ENCODE results near the gene BHLHE40. TPM values are rescaled to one million over a fixed set of nuclear protein-coding genes. Genes with fewer than 3 reads are reported as not detected.

Gene BHLHE40
- total RNA-seq, 2 experiments from 2014 or later: 258 to 273 TPM

DNA sequence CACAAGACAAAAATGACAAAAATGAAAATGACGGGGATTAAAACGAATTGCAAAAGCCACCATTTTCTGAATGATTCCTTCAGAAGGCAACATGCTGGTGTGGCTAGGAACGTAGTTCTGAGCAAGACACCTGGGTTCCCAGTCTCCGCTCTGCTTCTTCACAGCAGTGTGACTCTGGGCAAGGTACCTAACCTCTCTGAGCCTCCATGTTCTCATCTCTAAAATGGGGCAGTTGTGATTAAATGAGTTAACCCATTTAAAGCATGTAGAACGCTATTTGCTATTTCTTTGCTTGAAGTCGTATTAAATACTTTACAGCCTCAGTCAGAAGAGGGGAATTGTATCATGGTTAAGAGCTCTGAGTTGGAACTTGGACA lies 23.6 kb downstream of the BHLHE40 start:
- POLR2A ChIA-PET: no interaction called here

DNA sequence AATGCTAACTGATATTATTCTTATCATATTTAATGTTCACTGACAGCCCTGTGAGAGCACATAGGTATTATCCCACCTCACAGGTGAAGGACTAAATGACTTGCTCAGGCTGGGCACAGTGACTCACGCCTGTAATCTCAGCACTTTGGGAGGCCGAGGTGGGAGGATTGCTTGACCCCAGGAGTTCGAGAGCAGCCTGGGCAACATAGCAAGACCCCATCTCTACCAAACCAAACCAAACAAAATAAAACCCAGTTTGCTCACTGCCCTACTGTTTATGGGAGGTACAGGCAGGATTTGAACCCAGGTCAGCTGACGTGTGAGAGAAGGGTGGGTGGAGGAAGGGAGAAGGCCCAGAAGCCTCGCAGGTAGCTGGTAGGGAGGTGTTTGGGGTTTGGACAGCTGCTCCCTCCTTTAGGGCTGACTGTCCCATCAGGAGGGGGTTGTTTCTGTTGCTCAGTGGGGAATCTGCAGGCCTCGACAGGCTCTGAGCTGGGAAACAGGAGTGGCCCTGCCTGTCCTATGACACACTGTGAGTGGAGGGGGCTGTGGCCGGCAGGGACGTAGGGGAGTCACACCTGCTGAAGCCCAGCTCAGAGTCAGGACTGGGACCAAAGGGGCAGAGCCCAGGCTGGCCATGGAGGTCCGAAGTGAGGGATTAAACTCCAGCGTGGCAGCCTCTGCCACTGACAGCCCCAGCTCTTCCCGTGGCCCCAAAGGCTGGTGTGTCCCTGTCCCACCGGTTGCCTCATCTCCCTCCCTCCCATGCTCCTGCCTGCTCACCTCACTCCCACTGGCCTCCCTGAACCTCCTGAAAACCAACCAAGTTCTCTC lies 25.3 kb downstream of the BHLHE40 start:
- Mint-ChIP-seq H3K27me3 (no peaks in the 10 kb centered on the region), H3K4me1 (peaks cover 43% of the 10 kb centered on the region), H3K36me3 (ENCODE audit: low read depth) (no peaks in the 10 kb centered on the region), H3K27ac (peak overlapping the region; percentile 39), H3K9me3 (ENCODE audit: low read depth) (no peaks in the 10 kb centered on the region), H3K4me3 (no peak overlapping the region)
- intact Hi-C loops (cut with DNase I, micrococcal nuclease): no loop called here
- DNase-seq (no peak), ATAC-seq (no peak)
- ChIA-PET CTCF (interaction anchor here (1.2 kb wide), 1 partner anchor 24 kb away, joined by 4 read pairs; no protein-coding TSS in a partner anchor), POLR2A (interaction anchor here (1.0 kb wide), 1 partner anchor 17 kb away, joined by 6 read pairs; no protein-coding TSS in a partner anchor)

More for the DNA sequence above, 23.6 kb downstream of the BHLHE40 start:
- ATAC-seq (no peak), DNase-seq (no peak)
- CTCF ChIA-PET: interaction anchor here (0.6 to 1.2 kb wide), 3 partner anchors 19 to 291 kb away, joined by 3 to 4 read pairs (median 3); no protein-coding TSS in a partner anchor
- Mint-ChIP-seq H3K36me3 (ENCODE audit: low read depth) (no peaks in the 10 kb centered on the region), H3K9me3 (ENCODE audit: low read depth) (no peaks in the 10 kb centered on the region), H3K27me3 (no peaks in the 10 kb centered on the region), H3K4me1 (peaks cover 40% of the 10 kb centered on the region), H3K4me3 (no peak overlapping the region), H3K27ac (peak overlapping the region; percentile 84)
- intact Hi-C loops (cut with DNase I, micrococcal nuclease): loop anchor here (1.0 kb wide), 2 partner anchors 17 to 19 kb away; no protein-coding TSS in a partner anchor

DNA sequence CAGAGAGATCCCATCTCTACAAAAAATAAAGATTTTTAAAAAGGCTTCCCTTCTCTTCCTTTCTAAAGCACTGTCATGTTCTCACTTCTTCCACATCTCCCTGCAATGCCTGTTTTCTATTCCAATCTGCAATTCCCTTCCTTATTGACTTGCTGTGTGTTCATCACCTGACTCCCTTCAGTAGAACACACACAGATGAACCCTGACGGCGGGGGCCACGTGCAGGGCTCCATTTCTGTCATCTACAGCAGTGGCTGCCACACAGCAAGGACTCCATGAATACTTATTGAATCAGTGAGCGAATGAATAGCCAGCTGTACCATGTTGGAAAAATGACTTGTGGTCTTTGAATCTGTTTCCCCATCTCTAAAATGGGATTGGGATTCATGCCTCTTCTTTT lies 26.1 kb downstream of the BHLHE40 start:
- Mint-ChIP-seq H3K4me3 (no peak overlapping the region), H3K36me3 (ENCODE audit: low read depth) (no peaks in the 10 kb centered on the region), H3K27me3 (no peaks in the 10 kb centered on the region), H3K9me3 (ENCODE audit: low read depth) (no peaks in the 10 kb centered on the region), H3K27ac (peak overlapping the region; percentile 39), H3K4me1 (peaks cover 43% of the 10 kb centered on the region)
- intact Hi-C loops (cut with DNase I, micrococcal nuclease): no loop called here
- DNase-seq: no peak
- CTCF ChIA-PET: interaction anchor here (1.2 kb wide), 1 partner anchor 25 kb away, joined by 4 read pairs; no protein-coding TSS in a partner anchor
- POLR2A ChIA-PET: interaction anchor here (1.0 kb wide), 1 partner anchor 17 kb away, joined by 6 read pairs; no protein-coding TSS in a partner anchor
- no peak for ATAC-seq

DNA sequence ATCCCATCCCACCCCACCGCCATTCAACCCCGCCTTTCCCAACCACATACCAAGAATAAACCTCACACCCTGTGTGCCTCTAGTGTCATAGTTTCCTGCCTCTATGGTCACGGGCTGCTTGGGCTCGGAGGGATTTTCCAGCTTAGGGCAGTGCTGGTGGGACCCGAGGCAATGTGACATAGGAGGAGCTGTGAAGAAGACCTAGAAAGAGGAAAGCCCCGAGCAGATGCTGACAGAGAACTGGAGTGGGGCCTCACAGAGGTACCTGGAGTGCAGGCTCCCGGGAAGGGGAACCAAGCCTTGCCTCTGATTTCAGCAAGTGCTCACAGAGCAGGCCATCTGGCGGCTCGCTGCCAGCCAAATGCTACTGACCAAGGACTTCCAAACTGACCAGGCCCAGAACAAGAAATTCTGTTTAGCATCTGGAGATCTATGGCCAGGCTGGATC lies 27.5 kb downstream of the BHLHE40 start:
- H3K4me1 Mint-ChIP-seq: peaks cover 49% of the 10 kb centered on the region
- peak; percentile 90 for DNase-seq

DNA sequence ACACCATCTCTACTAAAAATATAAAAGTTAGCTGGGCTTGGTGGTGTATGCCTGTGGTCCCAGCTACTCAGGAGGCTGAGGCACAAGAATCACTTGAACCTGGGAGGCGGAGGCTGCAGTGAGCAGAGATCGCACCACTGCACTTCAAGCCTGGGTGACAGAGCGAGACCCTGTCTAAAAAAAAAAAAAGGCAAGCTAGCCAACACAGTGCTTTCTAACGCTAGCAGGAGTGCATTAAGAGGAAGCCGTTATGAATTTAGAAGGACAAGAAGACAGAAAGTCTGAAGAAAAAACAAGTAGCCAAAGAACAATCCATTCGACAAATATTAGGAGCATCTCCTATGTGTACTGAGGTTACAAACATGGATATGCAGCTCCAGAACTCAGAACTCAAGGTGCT lies 28.6 kb downstream of the BHLHE40 start:
- Mint-ChIP-seq H3K4me1 (peaks cover 46% of the 10 kb centered on the region), H3K36me3 (ENCODE audit: low read depth) (no peaks in the 10 kb centered on the region), H3K9me3 (ENCODE audit: low read depth) (no peaks in the 10 kb centered on the region), H3K4me3 (no peak overlapping the region), H3K27ac (no peak overlapping the region), H3K27me3 (peaks cover 12% of the 10 kb centered on the region)
- intact Hi-C loops (cut with DNase I, micrococcal nuclease): loop anchor here (1.0 to 2.0 kb wide), 2 partner anchors 11 to 23 kb away; no protein-coding TSS in a partner anchor
- DNase-seq (no peak), ATAC-seq (no peak)
- ChIA-PET POLR2A (interaction anchor here (0.8 kb wide), 1 partner anchor 21 kb away, joined by 3 read pairs; no protein-coding TSS in a partner anchor), CTCF (interaction anchor here (0.6 to 3.0 kb wide), 10 partner anchors 9 to 296 kb away, joined by 3 to 13 read pairs (median 4); partner anchors contain the start of gene BHLHE40)

More for the DNA sequence above, 27.5 kb downstream of the BHLHE40 start:
- peaks cover 6% of the 10 kb centered on the region for H3K27me3 Mint-ChIP-seq
- no peaks in the 10 kb centered on the region for H3K36me3 Mint-ChIP-seq (ENCODE audit: low read depth)
- ATAC-seq: peak; percentile 94
- H3K4me3 Mint-ChIP-seq: peak overlapping the region; percentile 37
- intact Hi-C loops (cut with DNase I, micrococcal nuclease): loop anchor here (1.0 to 2.0 kb wide), 6 partner anchors 13 to 27 kb away; partner anchors contain the start of gene BHLHE40 (in 1 of the 2)
- H3K9me3 Mint-ChIP-seq (ENCODE audit: low read depth): no peaks in the 10 kb centered on the region
- POLR2A ChIA-PET: interaction anchor here (0.6 to 1.2 kb wide), 5 partner anchors 15 to 28 kb away, joined by 3 to 5 read pairs (median 3); partner anchors contain the start of gene BHLHE40
- CTCF ChIA-PET: interaction anchor here (1.1 to 3.0 kb wide), 5 partner anchors 10 to 30 kb away, joined by 3 to 13 read pairs (median 6); partner anchors contain the start of gene BHLHE40
- H3K27ac Mint-ChIP-seq: peak overlapping the region; percentile 90

DNA sequence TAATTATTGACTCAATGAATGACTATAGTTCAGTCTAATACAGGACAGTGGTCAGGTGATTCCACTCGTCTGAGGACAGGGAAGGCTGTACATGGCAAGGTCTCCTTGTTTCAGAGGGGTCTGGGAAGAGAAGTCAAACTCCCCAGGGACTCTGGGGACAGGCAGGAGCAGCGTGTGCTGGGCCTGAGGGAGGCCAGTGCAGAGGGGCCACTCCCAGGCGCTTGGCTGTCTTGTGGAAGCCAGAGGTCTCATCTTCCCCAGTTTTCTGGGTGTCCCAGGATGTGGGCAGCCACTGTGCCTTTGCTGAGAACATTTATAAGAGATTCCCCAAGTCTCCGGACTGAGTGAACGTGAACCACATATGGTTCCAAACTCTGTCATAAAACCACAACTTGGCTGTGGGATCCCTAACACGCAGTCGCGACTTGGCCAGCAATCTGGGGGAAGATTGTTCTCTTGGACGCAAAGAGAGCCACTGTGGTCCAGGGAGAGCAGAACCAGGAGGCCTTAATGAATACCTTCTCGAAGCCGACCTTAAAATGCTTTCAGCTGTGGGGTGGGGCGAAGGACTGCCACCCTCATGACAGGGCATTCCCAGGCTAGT lies 30.4 kb downstream of the BHLHE40 start:
- DNase-seq (no peak), ATAC-seq (no peak)
- Mint-ChIP-seq H3K4me1 (peaks cover 51% of the 10 kb centered on the region), H3K9me3 (ENCODE audit: low read depth) (no peaks in the 10 kb centered on the region), H3K36me3 (ENCODE audit: low read depth) (no peaks in the 10 kb centered on the region), H3K27ac (no peak overlapping the region), H3K4me3 (no peak overlapping the region), H3K27me3 (peaks cover 14% of the 10 kb centered on the region)
- POLR2A ChIA-PET: no interaction called here
- CTCF ChIA-PET: interaction anchor here (1.1 to 1.5 kb wide), 2 partner anchors 12 to 28 kb away, joined by 3 to 6 read pairs; no protein-coding TSS in a partner anchor
- intact Hi-C loops (cut with DNase I, micrococcal nuclease): no loop called here

DNA sequence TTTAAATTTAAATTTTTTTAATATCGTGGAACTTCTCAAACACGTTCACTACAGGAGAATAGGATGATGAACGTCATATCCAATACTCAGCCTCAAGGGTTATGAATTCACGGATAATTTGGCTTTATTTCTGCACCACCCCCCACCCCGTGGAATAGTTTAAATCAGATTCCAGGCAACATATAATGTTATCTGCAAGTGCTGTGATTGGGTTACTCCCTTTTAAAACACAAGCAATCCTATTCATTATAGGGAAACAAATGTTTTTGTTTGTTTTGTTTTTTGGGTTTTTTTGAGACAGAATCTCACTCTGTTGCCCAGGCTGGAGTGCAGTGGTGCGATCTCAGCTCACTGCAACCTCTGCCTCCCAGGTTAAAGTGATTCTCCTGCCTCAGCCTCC lies 30.9 kb downstream of the BHLHE40 start:
- ATAC-seq: no peak

DNA sequence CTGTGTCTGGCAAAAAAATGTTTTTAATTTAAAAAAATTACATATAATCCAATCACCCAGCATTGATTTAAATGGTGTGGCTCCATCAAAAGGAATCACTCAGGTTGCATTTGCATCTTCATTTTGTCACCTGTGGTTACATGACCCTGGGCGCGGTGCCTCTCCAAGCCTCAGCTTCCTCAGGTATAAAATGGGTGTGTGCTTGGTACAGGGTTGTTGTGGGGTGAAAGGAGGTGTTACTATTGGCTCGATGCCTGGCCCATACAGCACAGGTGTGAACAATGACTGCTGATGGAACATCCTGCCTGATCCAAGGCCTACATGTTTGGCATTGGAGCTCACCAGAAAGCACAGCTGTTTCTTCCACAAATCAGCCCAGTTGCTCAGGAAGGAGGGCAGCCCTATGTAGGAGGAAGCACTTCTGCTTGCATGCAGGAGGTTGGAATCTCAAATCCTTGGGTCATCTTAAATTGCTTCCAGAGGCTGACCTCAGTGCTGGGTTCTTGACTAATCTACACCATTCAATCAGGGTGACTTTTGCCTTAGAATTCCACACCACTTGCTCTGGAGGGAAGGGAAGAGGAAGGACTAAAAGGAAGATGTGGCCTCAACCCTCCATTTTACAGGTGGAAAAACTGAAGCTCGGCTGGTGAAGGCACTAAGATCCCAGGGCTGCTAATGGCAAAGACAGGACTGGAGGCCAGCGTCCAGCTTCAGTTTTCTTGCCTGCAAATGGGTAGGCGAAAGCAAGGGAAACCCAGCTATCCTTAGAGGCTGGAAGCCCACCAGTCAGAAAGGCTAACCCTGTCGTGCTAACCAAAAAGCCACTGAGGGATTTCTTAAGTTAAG lies 31.7 kb downstream of the BHLHE40 start:
- no peak overlapping the region for H3K4me3 Mint-ChIP-seq
- peaks cover 49% of the 10 kb centered on the region for H3K4me1 Mint-ChIP-seq
- DNase-seq: no peak
- H3K36me3 Mint-ChIP-seq (ENCODE audit: low read depth): no peaks in the 10 kb centered on the region
- ChIA-PET CTCF (interaction anchor here (0.6 to 1.7 kb wide), 8 partner anchors 11 to 192 kb away, joined by 3 to 8 read pairs (median 4); no protein-coding TSS in a partner anchor), POLR2A (interaction anchor here (0.5 kb wide), 1 partner anchor 8 kb away, joined by 3 read pairs; no protein-coding TSS in a partner anchor)
- no peak for ATAC-seq
- intact Hi-C loops (cut with DNase I, micrococcal nuclease): no loop called here
- H3K9me3 Mint-ChIP-seq (ENCODE audit: low read depth): no peaks in the 10 kb centered on the region
- no peak overlapping the region for H3K27ac Mint-ChIP-seq
- peaks cover 16% of the 10 kb centered on the region for H3K27me3 Mint-ChIP-seq

More for the DNA sequence above, 30.9 kb downstream of the BHLHE40 start:
- POLR2A ChIA-PET: interaction anchor here (0.5 kb wide), 1 partner anchor 9 kb away, joined by 3 read pairs; no protein-coding TSS in a partner anchor
- DNase-seq: no peak
- Mint-ChIP-seq H3K9me3 (ENCODE audit: low read depth) (no peaks in the 10 kb centered on the region), H3K4me3 (no peak overlapping the region), H3K4me1 (peaks cover 52% of the 10 kb centered on the region), H3K27me3 (peaks cover 16% of the 10 kb centered on the region), H3K36me3 (ENCODE audit: low read depth) (no peaks in the 10 kb centered on the region), H3K27ac (no peak overlapping the region)
- intact Hi-C loops (cut with DNase I, micrococcal nuclease): no loop called here
- CTCF ChIA-PET: no interaction called here

DNA sequence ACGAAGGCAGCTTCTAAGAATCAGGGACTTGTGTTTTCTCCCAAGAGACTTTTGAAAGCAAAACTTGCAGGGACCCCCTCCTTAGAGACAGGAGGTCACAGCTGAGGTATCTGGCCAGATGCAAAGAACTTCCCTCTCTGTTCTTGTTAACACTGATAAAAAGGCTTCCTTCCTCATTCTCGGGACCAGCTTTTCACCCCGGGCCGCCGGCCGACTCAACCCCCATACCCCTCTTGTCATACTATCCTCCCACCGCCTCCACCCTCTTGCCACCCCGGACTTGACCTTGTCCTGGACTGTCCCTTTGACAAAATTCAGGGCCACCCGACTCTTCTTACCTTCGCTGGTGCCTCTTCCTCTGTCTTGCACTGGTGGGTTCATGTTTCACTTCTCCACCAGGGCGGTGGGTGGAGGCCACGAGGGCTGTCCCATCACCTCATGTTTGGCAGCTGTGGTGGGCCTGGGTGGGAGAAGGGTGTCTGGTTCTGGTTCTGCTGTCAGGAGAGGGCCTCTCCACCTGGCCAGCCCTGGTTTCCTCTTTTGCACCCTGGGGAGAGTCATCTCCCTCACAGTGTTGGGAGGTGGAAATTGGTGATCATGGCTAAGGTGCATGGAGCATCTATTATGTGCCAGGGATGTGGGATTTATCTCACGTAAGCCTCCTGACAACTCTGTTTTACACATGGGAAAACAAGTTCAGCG lies 32.5 kb downstream of the BHLHE40 start:
- no peak overlapping the region for H3K4me3 Mint-ChIP-seq
- H3K27me3 Mint-ChIP-seq: peaks cover 16% of the 10 kb centered on the region
- no peaks in the 10 kb centered on the region for H3K36me3 Mint-ChIP-seq (ENCODE audit: low read depth)
- intact Hi-C loops (cut with DNase I, micrococcal nuclease): no loop called here
- CTCF ChIA-PET: interaction anchor here (0.6 to 1.7 kb wide), 10 partner anchors 10 to 375 kb away, joined by 3 to 8 read pairs (median 3); no protein-coding TSS in a partner anchor
- peaks cover 49% of the 10 kb centered on the region for H3K4me1 Mint-ChIP-seq
- no peaks in the 10 kb centered on the region for H3K9me3 Mint-ChIP-seq (ENCODE audit: low read depth)
- H3K27ac Mint-ChIP-seq: no peak overlapping the region
- ATAC-seq: no peak
- POLR2A ChIA-PET: no interaction called here
- DNase-seq: no peak

DNA sequence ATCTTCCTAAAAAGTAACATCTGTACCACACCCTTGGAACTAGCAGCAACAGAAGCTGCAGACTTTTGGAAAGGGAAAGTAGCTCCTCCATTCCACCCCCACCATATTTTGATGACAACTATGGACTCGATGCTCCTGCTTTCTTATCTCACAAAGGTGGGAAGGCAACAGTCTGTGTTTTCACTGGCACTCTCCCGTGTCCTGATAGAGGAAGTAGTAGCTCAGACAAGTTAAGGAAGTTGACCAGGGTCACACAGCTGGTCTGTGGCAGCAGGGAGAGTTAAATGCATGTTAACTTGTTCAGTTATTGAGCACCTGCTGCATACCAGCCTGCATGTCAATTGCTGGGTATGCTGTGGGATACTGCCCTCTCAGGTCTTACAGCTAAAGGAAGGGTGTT lies 33.1 kb downstream of the BHLHE40 start:
- POLR2A ChIA-PET: no interaction called here
- no peak overlapping the region for H3K4me3 Mint-ChIP-seq
- peaks cover 46% of the 10 kb centered on the region for H3K4me1 Mint-ChIP-seq
- peaks cover 16% of the 10 kb centered on the region for H3K27me3 Mint-ChIP-seq
- CTCF ChIA-PET: interaction anchor here (0.6 to 1.7 kb wide), 6 partner anchors 9 to 376 kb away, joined by 3 to 8 read pairs (median 3); no protein-coding TSS in a partner anchor
- no peak overlapping the region for H3K27ac Mint-ChIP-seq
- ATAC-seq: no peak
- DNase-seq: no peak
- H3K9me3 Mint-ChIP-seq (ENCODE audit: low read depth): no peaks in the 10 kb centered on the region
- intact Hi-C loops (cut with DNase I, micrococcal nuclease): no loop called here
- no peaks in the 10 kb centered on the region for H3K36me3 Mint-ChIP-seq (ENCODE audit: low read depth)

Data from activated CD4-positive, alpha-beta T cell treated with anti-CD3 and anti-CD28 coated beads for 36 hours (primary cell).